Measurements from ENCODE around the gene EI24.

EI24 gene

GRCh38 chr11:125578783-125579182 lies 9.5 kb downstream of the EI24 start:
- H3K4me3 ChIP-seq (ENCODE audit: insufficient read depth, low read depth, low read length): no peak overlapping the region
- 97 to 100% methylated on average over 2 of the region's 2 CpGs for WGBS, 2 experiments
- H3K9me3 ChIP-seq (ENCODE audit: control insufficient read depth, low read length): no peaks in the 10 kb centered on the region
- H3K4me1 ChIP-seq (ENCODE audit: control insufficient read depth, insufficient read depth, low read length): no peaks in the 10 kb centered on the region
- H3K27me3 ChIP-seq (ENCODE audit: control insufficient read depth, insufficient read depth, low read length, poor library complexity, severe bottlenecking): no peaks in the 10 kb centered on the region
- H3K36me3 ChIP-seq (ENCODE audit: control insufficient read depth, insufficient read depth, low read length): peaks cover 49% of the 10 kb centered on the region
- H3K27ac ChIP-seq (ENCODE audit: insufficient read depth, low read depth, low read length, poor library complexity, severe bottlenecking): no peak overlapping the region

- no peak overlapping the region for H3K27ac ChIP-seq (ENCODE audit: insufficient read depth, low read depth, low read length, poor library complexity, severe bottlenecking)
- WGBS, 2 experiments: 97% methylated on average over 5 of the region's 5 CpGs
- H3K4me1 ChIP-seq (ENCODE audit: control insufficient read depth, insufficient read depth, low read length): no peaks in the 10 kb centered on the region
- H3K36me3 ChIP-seq (ENCODE audit: control insufficient read depth, insufficient read depth, low read length): peaks cover 47% of the 10 kb centered on the region
- H3K27me3 ChIP-seq (ENCODE audit: control insufficient read depth, insufficient read depth, low read length, poor library complexity, severe bottlenecking): no peaks in the 10 kb centered on the region
- H3K4me3 ChIP-seq (ENCODE audit: insufficient read depth, low read depth, low read length): no peak overlapping the region
- no peaks in the 10 kb centered on the region for H3K9me3 ChIP-seq (ENCODE audit: control insufficient read depth, low read length)
Measured at GRCh38 chr11:125579811-125580210, 10.5 kb downstream of the EI24 start.

- H3K27ac ChIP-seq (ENCODE audit: insufficient read depth, low read depth, low read length, poor library complexity, severe bottlenecking): no peak overlapping the region
- H3K36me3 ChIP-seq (ENCODE audit: control insufficient read depth, insufficient read depth, low read length): peaks cover 23% of the 10 kb centered on the region
- H3K9me3 ChIP-seq (ENCODE audit: control insufficient read depth, low read length): no peaks in the 10 kb centered on the region
- no peak overlapping the region for H3K4me3 ChIP-seq (ENCODE audit: insufficient read depth, low read depth, low read length)
- 94 to 98% methylated on average over 11 of the region's 11 CpGs for WGBS, 2 experiments
- H3K4me1 ChIP-seq (ENCODE audit: control insufficient read depth, insufficient read depth, low read length): no peaks in the 10 kb centered on the region
- H3K27me3 ChIP-seq (ENCODE audit: control insufficient read depth, insufficient read depth, low read length, poor library complexity, severe bottlenecking): no peaks in the 10 kb centered on the region
Measured at GRCh38 chr11:125583496-125583895, 14.2 kb downstream of the EI24 start.

- Histone ChIP-seq H3K4me1 (ENCODE audit: control insufficient read depth, insufficient read depth, low read length) (no peaks in the 10 kb centered on the region), H3K27ac (ENCODE audit: insufficient read depth, low read depth, low read length, poor library complexity, severe bottlenecking) (no peak overlapping the region), H3K27me3 (ENCODE audit: control insufficient read depth, insufficient read depth, low read length, poor library complexity, severe bottlenecking) (no peaks in the 10 kb centered on the region), H3K9me3 (ENCODE audit: control insufficient read depth, low read length) (no peaks in the 10 kb centered on the region), H3K36me3 (ENCODE audit: control insufficient read depth, insufficient read depth, low read length) (peaks cover 16% of the 10 kb centered on the region), H3K4me3 (ENCODE audit: insufficient read depth, low read depth, low read length) (no peak overlapping the region)
- 93 to 97% methylated on average over 1 of the region's 1 CpG for WGBS, 2 experiments
Measured at GRCh38 chr11:125585487-125585886, 16.2 kb downstream of the EI24 start.

GRCh38 chr11:125586623-125587022 lies 17.3 kb downstream of the EI24 start:
- Histone ChIP-seq H3K36me3 (ENCODE audit: control insufficient read depth, insufficient read depth, low read length) (peaks cover 11% of the 10 kb centered on the region), H3K4me1 (ENCODE audit: control insufficient read depth, insufficient read depth, low read length) (no peaks in the 10 kb centered on the region), H3K9me3 (ENCODE audit: control insufficient read depth, low read length) (no peaks in the 10 kb centered on the region), H3K27me3 (ENCODE audit: control insufficient read depth, insufficient read depth, low read length, poor library complexity, severe bottlenecking) (no peaks in the 10 kb centered on the region), H3K27ac (ENCODE audit: insufficient read depth, low read depth, low read length, poor library complexity, severe bottlenecking) (no peak overlapping the region), H3K4me3 (ENCODE audit: insufficient read depth, low read depth, low read length) (no peak overlapping the region)
- WGBS, 2 experiments: 91 to 95% methylated on average over 3 of the region's 3 CpGs

- H3K9me3 ChIP-seq (ENCODE audit: control insufficient read depth, low read length): no peaks in the 10 kb centered on the region
- H3K27me3 ChIP-seq (ENCODE audit: control insufficient read depth, insufficient read depth, low read length, poor library complexity, severe bottlenecking): no peaks in the 10 kb centered on the region
- 97 to 100% methylated on average over 1 of the region's 1 CpG for WGBS, 2 experiments
- peaks cover 5% of the 10 kb centered on the region for H3K36me3 ChIP-seq (ENCODE audit: control insufficient read depth, insufficient read depth, low read length)
- no peak overlapping the region for H3K4me3 ChIP-seq (ENCODE audit: insufficient read depth, low read depth, low read length)
- no peaks in the 10 kb centered on the region for H3K4me1 ChIP-seq (ENCODE audit: control insufficient read depth, insufficient read depth, low read length)
- H3K27ac ChIP-seq (ENCODE audit: insufficient read depth, low read depth, low read length, poor library complexity, severe bottlenecking): no peak overlapping the region
Measured at GRCh38 chr11:125587480-125587879, 18.2 kb downstream of the EI24 start.

- Histone ChIP-seq H3K4me3 (ENCODE audit: insufficient read depth, low read depth, low read length) (no peak overlapping the region), H3K27me3 (ENCODE audit: control insufficient read depth, insufficient read depth, low read length, poor library complexity, severe bottlenecking) (no peaks in the 10 kb centered on the region), H3K9me3 (ENCODE audit: control insufficient read depth, low read length) (no peaks in the 10 kb centered on the region), H3K36me3 (ENCODE audit: control insufficient read depth, insufficient read depth, low read length) (peaks cover 5% of the 10 kb centered on the region), H3K27ac (ENCODE audit: insufficient read depth, low read depth, low read length, poor library complexity, severe bottlenecking) (no peak overlapping the region), H3K4me1 (ENCODE audit: control insufficient read depth, insufficient read depth, low read length) (no peaks in the 10 kb centered on the region)
- 77 to 79% methylated on average over 2 to 3 of the region's 3 CpGs for WGBS, 2 experiments
Measured at GRCh38 chr11:125588505-125588904, 19.2 kb downstream of the EI24 start.

- H3K36me3 ChIP-seq (ENCODE audit: control insufficient read depth, insufficient read depth, low read length): no peaks in the 10 kb centered on the region
- peak overlapping the region; percentile 73 for H3K4me3 ChIP-seq (ENCODE audit: insufficient read depth, low read depth, low read length)
- H3K27ac ChIP-seq (ENCODE audit: insufficient read depth, low read depth, low read length, poor library complexity, severe bottlenecking): peak overlapping the region; percentile 89
- no peaks in the 10 kb centered on the region for H3K4me1 ChIP-seq (ENCODE audit: control insufficient read depth, insufficient read depth, low read length)
- H3K27me3 ChIP-seq (ENCODE audit: control insufficient read depth, insufficient read depth, low read length, poor library complexity, severe bottlenecking): no peaks in the 10 kb centered on the region
- 15% methylated on average over 30 of the region's 30 CpGs for WGBS, 2 experiments
- no peaks in the 10 kb centered on the region for H3K9me3 ChIP-seq (ENCODE audit: control insufficient read depth, low read length)
Measured at GRCh38 chr11:125591649-125592304, 22.5 kb downstream of the EI24 start.

GRCh38 chr11:125592305-125593113 lies 23.2 kb downstream of the EI24 start, which contains the start of gene STT3A:
TSS of gene STT3A (plus strand) at chr11:125592852. CDS start at chr11:125595916, 3,064 bp downstream.
- WGBS, 2 experiments: 0% methylated on average over 55 of the region's 55 CpGs
- H3K36me3 ChIP-seq (ENCODE audit: control insufficient read depth, insufficient read depth, low read length): no peaks in the 10 kb centered on the region

GRCh38 chr11:125593114-125593820 lies 24.0 kb downstream of the EI24 start:
- Histone ChIP-seq H3K4me1 (ENCODE audit: control insufficient read depth, insufficient read depth, low read length) (no peaks in the 10 kb centered on the region), H3K27me3 (ENCODE audit: control insufficient read depth, insufficient read depth, low read length, poor library complexity, severe bottlenecking) (no peaks in the 10 kb centered on the region), H3K36me3 (ENCODE audit: control insufficient read depth, insufficient read depth, low read length) (peaks cover 5% of the 10 kb centered on the region), H3K9me3 (ENCODE audit: control insufficient read depth, low read length) (no peaks in the 10 kb centered on the region), H3K27ac (ENCODE audit: insufficient read depth, low read depth, low read length, poor library complexity, severe bottlenecking) (no peak overlapping the region), H3K4me3 (ENCODE audit: insufficient read depth, low read depth, low read length) (peak overlapping the region; percentile 73)
- WGBS, 2 experiments: 5 to 7% methylated on average over 18 of the region's 18 CpGs

More at GRCh38 chr11:125592305-125593113, 23.2 kb downstream of the EI24 start, which contains the start of gene STT3A:
- Histone ChIP-seq H3K4me3 (ENCODE audit: insufficient read depth, low read depth, low read length) (peak within 1 kb of the TSS; percentile 73), H3K27ac (ENCODE audit: insufficient read depth, low read depth, low read length, poor library complexity, severe bottlenecking) (peak within 1 kb of the TSS; percentile 89), H3K9me3 (ENCODE audit: control insufficient read depth, low read length) (no peaks in the 10 kb centered on the region), H3K4me1 (ENCODE audit: control insufficient read depth, insufficient read depth, low read length) (no peaks in the 10 kb centered on the region), H3K27me3 (ENCODE audit: control insufficient read depth, insufficient read depth, low read length, poor library complexity, severe bottlenecking) (no peaks in the 10 kb centered on the region)
